SJSA1 (cell line): ENCODE measurements around the gene SNTG2. TPM values are rescaled to one million over a fixed set of nuclear protein-coding genes. Genes with fewer than 3 reads are reported as not detected.

ENCODE experiments used
- DNase-seq, 2 experiments: peaks; one replicate each; pipeline ENCODE4 v3.0.0-alpha.2; 2015 to 2020; ENCODE audit warnings: low spot score in 2 of 2, low read depth in 1 of 2
- H3K27ac ChIP-seq: fragments of 250-450 bp; sonication (Bioruptor Pico); 2 replicates; pipeline ENCODE4 v1.5.1; 2020; ENCODE audit warnings: mild to moderate bottlenecking, moderate library complexity
- H3K27me3 ChIP-seq: fragments of 250-450 bp; sonication (Bioruptor Pico); replicated peaks from 2 replicates; pipeline ENCODE4 v1.5.1; 2020; ENCODE audit warnings: mild to moderate bottlenecking, moderate library complexity
- H3K36me3 ChIP-seq: fragments of 250-450 bp; sonication (Bioruptor Pico); 2 replicates; pipeline ENCODE4 v1.5.1; 2020; ENCODE audit warnings: mild to moderate bottlenecking
- H3K4me1 ChIP-seq: fragments of 250-450 bp; sonication (Bioruptor Pico); replicated peaks from 2 replicates; pipeline ENCODE4 v1.6.1; 2021; ENCODE audit warnings: mild to moderate bottlenecking
- H3K4me3 ChIP-seq: fragments of 250-450 bp; sonication (Bioruptor Pico); 2 replicates; pipeline ENCODE4 v1.5.1; 2020; ENCODE audit warnings: mild to moderate bottlenecking
- H3K9me3 ChIP-seq: fragments of 250-450 bp; sonication (Bioruptor Pico); replicated peaks from 2 replicates; pipeline ENCODE4 v1.5.1; 2020; ENCODE audit warnings: mild to moderate bottlenecking
- total RNA-seq: library from RNA; depleted of rRNA; stranded (reverse); fragments of >200 nt; shearing (Covaris generic); gene quantifications from 2 replicates; pipeline ENCODE4 v1.2.3, GENCODE V29; 2014

Gene SNTG2
- total RNA-seq, 1 experiment from 2014 or later: 8.7 TPM

GRCh38 chr2:974502-974901 lies 23.9 kb downstream of the SNTG2 start:
- Histone ChIP-seq H3K27me3 (no peaks in the 10 kb centered on the region), H3K4me1 (peaks cover 21% of the 10 kb centered on the region), H3K27ac (no peak overlapping the region), H3K9me3 (no peaks in the 10 kb centered on the region), H3K4me3 (no peak overlapping the region), H3K36me3 (no peaks in the 10 kb centered on the region)
- peak; percentile 44 to 51 for DNase-seq

- Histone ChIP-seq H3K36me3 (no peaks in the 10 kb centered on the region), H3K4me3 (no peak overlapping the region), H3K4me1 (peaks cover 21% of the 10 kb centered on the region), H3K27me3 (no peaks in the 10 kb centered on the region), H3K27ac (no peak overlapping the region), H3K9me3 (no peaks in the 10 kb centered on the region)
- DNase-seq: no peak
These were observed 24.4 kb downstream of the SNTG2 start for GRCh38 chr2:975095-975494.

DNA sequence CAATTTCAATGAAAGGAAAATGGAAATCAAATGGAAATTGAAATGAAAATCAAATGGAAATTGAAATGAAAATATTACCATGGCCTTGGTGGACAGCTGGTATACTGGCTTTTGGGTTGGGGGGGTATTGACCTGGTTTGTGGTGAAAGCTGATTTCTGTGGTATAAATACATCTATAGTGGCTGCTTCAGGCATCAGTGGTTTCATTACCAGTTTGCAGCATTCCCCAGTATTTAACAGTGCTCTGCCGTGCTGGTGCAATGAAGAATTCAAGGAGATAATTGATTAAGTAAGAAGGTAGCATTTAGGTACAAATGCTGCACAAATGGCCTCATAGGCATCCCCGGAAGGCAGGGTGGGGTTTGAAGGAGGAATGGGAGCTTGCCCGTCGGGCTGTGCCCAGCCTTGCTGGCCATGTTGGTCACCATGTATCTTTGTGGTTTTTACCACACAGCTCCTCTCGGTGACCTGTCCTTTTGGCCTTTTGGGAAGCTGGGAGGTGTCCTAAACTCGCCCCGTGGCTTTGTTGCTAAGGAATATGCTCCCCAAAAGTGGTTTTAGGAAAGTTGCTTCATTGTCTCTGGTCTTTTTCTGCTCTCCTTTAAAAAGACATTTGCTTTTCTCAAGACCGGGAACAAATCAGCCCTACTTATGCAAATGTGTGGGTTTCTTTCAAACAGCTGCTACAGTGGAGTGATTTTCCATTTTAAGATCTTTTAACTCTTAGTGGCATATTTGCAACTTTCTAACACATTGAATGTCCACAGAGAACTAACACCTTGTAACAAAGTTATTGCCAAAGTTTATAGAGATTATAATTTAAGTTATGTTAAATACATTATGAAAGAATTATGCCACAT lies 28.6 kb downstream of the SNTG2 start:
- Histone ChIP-seq H3K4me3 (no peak overlapping the region), H3K27ac (no peak overlapping the region), H3K27me3 (no peaks in the 10 kb centered on the region), H3K36me3 (no peaks in the 10 kb centered on the region), H3K4me1 (peaks cover 6% of the 10 kb centered on the region), H3K9me3 (no peaks in the 10 kb centered on the region)
- DNase-seq: no peak

GRCh38 chr2:980176-980575 lies 29.5 kb downstream of the SNTG2 start:
- Histone ChIP-seq H3K36me3 (no peaks in the 10 kb centered on the region), H3K4me3 (no peak overlapping the region), H3K27me3 (no peaks in the 10 kb centered on the region), H3K9me3 (no peaks in the 10 kb centered on the region), H3K27ac (no peak overlapping the region), H3K4me1 (no peaks in the 10 kb centered on the region)
- DNase-seq: no peak

GRCh38 chr2:981258-981657 lies 30.6 kb downstream of the SNTG2 start:
- no peaks in the 10 kb centered on the region for H3K27me3 ChIP-seq
- H3K27ac ChIP-seq: no peak overlapping the region
- no peaks in the 10 kb centered on the region for H3K36me3 ChIP-seq
- no peak overlapping the region for H3K4me3 ChIP-seq
- no peak for DNase-seq
- no peaks in the 10 kb centered on the region for H3K9me3 ChIP-seq
- no peaks in the 10 kb centered on the region for H3K4me1 ChIP-seq

DNA sequence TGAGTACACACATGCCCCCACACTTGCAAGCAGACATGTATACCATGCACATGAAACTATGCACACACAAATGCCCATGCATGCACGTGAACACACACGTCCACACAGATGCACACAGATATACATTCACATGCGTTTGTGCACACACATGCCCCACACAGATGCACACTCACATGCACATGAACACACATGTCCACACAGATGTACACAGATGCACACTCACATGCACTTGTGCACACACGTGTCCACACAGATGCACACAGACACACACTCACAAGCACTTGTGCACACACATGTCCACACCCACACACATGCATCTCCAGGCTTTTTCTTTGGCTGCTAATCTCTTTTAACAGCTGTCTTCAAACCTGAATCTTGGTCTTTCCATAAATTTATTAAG lies 31.1 kb downstream of the SNTG2 start:
- H3K9me3 ChIP-seq: no peaks in the 10 kb centered on the region
- DNase-seq: no peak
- H3K36me3 ChIP-seq: no peaks in the 10 kb centered on the region
- H3K4me3 ChIP-seq: no peak overlapping the region
- no peaks in the 10 kb centered on the region for H3K27me3 ChIP-seq
- no peak overlapping the region for H3K27ac ChIP-seq
- H3K4me1 ChIP-seq: no peaks in the 10 kb centered on the region

DNA sequence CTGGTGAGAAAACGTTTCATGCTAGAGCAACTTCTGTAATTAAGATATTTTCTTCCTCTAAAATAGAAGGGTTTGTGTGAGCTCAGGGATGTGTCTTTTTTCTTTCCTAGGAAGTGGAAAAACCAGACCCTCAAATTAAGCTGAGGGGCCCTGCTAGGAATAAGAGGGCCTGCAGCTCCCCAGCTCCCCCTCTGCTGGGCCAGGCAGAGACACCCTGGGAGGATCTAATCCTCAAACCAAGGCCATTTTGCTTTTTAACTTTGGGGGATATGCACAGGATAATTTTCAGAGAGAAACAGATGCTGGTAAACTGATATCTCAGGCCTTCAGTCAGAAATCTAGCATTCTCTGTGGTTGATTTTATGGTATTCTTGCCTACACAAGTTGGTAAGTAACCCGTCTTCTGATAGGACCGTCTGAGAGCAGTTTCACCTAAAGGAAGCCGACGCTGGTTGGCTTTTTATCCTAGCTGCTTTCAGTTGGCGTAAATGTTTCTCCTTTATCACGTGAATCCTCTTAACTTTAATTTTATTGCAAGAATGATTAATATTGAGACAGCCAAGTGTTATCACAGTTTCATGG lies 34.8 kb downstream of the SNTG2 start:
- no peak for DNase-seq
- H3K4me3 ChIP-seq: no peak overlapping the region
- H3K27me3 ChIP-seq: no peaks in the 10 kb centered on the region
- no peaks in the 10 kb centered on the region for H3K9me3 ChIP-seq
- H3K36me3 ChIP-seq: no peaks in the 10 kb centered on the region
- H3K27ac ChIP-seq: no peak overlapping the region
- H3K4me1 ChIP-seq: no peaks in the 10 kb centered on the region

GRCh38 chr2:987789-988188 lies 37.1 kb downstream of the SNTG2 start:
- Histone ChIP-seq H3K4me1 (no peaks in the 10 kb centered on the region), H3K9me3 (no peaks in the 10 kb centered on the region), H3K27me3 (no peaks in the 10 kb centered on the region), H3K27ac (no peak overlapping the region), H3K36me3 (no peaks in the 10 kb centered on the region), H3K4me3 (no peak overlapping the region)
- DNase-seq: no peak

- H3K4me1 ChIP-seq: no peaks in the 10 kb centered on the region
- no peaks in the 10 kb centered on the region for H3K36me3 ChIP-seq
- DNase-seq: no peak
- H3K9me3 ChIP-seq: no peaks in the 10 kb centered on the region
- no peaks in the 10 kb centered on the region for H3K27me3 ChIP-seq
- no peak overlapping the region for H3K27ac ChIP-seq
- no peak overlapping the region for H3K4me3 ChIP-seq
These were observed 39.3 kb downstream of the SNTG2 start for GRCh38 chr2:989781-990467.

DNA sequence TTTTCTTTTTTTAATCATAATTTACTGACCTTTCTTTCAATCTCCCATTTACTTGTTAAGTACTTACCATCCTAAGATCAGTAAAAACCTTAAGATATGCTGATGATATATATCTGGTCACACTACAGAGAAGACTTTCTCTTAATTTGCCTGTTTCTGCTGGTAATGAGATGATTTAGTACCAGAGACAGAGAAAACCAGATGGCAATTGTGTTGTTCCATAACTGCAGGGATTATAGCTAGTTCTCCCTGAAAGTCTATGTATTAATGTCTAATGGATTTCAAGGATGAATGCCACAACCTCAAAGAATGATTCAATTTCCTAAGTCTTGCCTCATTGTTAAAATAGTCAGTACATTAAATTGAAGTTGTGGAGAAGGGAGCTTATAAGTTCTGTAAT lies 40.3 kb downstream of the SNTG2 start:
- Histone ChIP-seq H3K27me3 (no peaks in the 10 kb centered on the region), H3K9me3 (no peaks in the 10 kb centered on the region), H3K36me3 (no peaks in the 10 kb centered on the region), H3K4me3 (no peak overlapping the region), H3K4me1 (no peaks in the 10 kb centered on the region), H3K27ac (no peak overlapping the region)
- no peak for DNase-seq

DNA sequence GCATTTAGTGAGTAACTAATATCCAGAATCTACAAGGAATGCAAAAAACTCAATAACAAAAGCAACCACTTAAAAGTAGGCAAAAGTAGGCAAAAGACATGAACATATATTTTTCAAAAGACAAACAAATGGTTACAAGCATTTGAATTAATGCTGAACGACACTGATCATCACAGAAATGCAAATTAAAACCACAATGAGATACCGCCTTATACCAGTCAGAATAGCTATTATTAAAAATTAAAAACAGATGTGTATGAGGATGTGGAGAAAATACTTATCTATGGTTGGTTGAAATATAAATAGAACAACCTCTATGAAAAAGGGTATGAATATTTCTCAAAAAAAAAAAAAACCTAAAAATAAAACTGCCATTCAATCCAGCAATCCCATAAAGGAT lies 51.7 kb downstream of the SNTG2 start:
- H3K27me3 ChIP-seq: no peaks in the 10 kb centered on the region
- H3K4me3 ChIP-seq: no peak overlapping the region
- no peaks in the 10 kb centered on the region for H3K36me3 ChIP-seq
- DNase-seq: no peak
- no peaks in the 10 kb centered on the region for H3K4me1 ChIP-seq
- H3K9me3 ChIP-seq: no peaks in the 10 kb centered on the region
- no peak overlapping the region for H3K27ac ChIP-seq

DNA sequence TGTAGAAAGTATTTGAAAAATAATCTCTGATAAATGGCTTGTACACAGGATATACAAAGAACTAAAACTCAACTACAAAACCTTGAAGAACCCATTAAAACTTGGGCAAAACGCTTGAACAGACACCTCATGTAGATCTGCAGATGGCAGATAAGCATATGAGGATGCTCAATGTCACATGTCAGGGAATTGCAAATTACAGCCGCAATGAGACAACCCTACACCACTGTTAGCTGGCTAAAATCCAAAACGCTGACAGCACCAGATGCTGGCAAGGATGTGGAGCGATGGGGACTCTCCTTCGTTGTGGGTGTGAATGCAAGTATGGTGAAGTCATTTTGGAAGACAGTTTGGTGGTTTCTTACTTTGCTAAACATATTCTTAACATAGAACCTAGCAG lies 53.7 kb downstream of the SNTG2 start:
- Histone ChIP-seq H3K4me1 (no peaks in the 10 kb centered on the region), H3K9me3 (no peaks in the 10 kb centered on the region), H3K27ac (no peak overlapping the region), H3K36me3 (no peaks in the 10 kb centered on the region), H3K27me3 (no peaks in the 10 kb centered on the region), H3K4me3 (no peak overlapping the region)
- DNase-seq: no peak

DNA sequence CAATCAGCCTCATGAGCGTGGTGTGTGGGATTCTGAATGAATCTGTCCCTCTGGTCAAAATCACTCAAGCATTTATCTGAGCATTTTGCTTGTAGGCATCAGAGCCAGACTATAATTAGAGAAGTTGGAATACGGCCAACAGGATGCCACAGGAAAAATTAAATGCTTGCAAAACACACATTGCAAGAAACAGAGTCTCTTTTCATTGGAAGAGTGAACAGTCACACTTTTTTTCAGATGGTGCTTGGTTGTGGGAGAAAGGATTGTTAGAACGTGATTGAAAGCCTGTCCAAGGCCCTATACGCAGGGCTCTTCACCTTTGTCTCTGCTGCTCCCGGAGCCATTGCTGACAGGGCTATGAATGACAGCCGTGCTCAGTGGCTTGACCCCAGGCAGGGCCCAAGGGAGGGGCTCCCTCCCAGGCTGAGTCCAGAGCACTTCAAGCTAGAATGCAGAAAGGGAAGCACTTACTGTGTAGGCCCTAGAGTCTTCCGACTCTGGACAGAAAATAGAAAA lies 59.8 kb downstream of the SNTG2 start:
- Histone ChIP-seq H3K4me3 (no peak overlapping the region), H3K27me3 (no peaks in the 10 kb centered on the region), H3K36me3 (no peaks in the 10 kb centered on the region), H3K9me3 (no peaks in the 10 kb centered on the region), H3K27ac (no peak overlapping the region), H3K4me1 (no peaks in the 10 kb centered on the region; the same call in 1 of the 2 replicates)
- DNase-seq: peak in 1 of 2 experiments; percentile 12

DNA sequence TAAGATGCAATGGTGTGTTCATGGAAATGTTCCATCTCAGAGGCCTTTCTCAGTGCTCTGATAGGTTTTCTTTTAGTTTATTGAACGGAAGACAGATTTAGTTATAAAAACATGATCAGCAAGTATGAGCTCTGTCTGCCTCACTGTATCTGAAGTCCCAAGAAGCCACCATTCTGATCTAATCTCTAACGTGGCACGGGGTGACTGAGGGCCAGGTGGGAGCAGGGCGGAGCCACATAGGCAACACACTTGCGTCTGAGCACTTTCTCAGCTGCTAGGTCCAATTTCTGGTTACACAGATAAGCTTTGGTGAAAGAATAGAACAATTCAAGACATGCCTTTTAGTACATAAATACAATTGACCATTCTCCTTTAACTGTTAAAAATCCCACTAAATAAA lies 60.4 kb downstream of the SNTG2 start:
- Histone ChIP-seq H3K9me3 (no peaks in the 10 kb centered on the region), H3K36me3 (no peaks in the 10 kb centered on the region), H3K4me1 (no peaks in the 10 kb centered on the region; the same call in 1 of the 2 replicates), H3K27me3 (no peaks in the 10 kb centered on the region), H3K4me3 (no peak overlapping the region), H3K27ac (no peak overlapping the region)
- DNase-seq: no peak
